Fibroblast of villous mesenchyme (primary cell): ENCODE measurements around the gene TYMP. TPM values are rescaled to one million over a fixed set of nuclear protein-coding genes. Genes with fewer than 3 reads are reported as not detected.
A peak's percentile ranks its signal among the peaks of the same experiment; 100 is the strongest.

ENCODE experiments used
- DNase-seq: peaks from one replicate; pipeline ENCODE4 v3.0.0-alpha.2; 2010; ENCODE audit warnings: low read depth
- H3K4me3 ChIP-seq: 2 replicates; pipeline ENCODE4 v1.5.1; 2011; ENCODE audit warnings: low read depth, mild to moderate bottlenecking, low read length
- total RNA-seq: library from RNA; depleted of rRNA; stranded (reverse); fragments of >200 nt; gene quantifications from 2 replicates; pipeline ENCODE4 v1.2.3, GENCODE V29; 2012
- TF ChIP-seq, protein P1 (sequence below): IDR thresholded peaks from 2 replicates; pipeline ENCODE4 v1.5.1; 2012; ENCODE audit warnings: low read depth, mild to moderate bottlenecking, low read length; ENCODE audit not compliant: insufficient read depth

The TYMP gene
- total RNA-seq, 1 donor, result 16.0 TPM

DNA sequence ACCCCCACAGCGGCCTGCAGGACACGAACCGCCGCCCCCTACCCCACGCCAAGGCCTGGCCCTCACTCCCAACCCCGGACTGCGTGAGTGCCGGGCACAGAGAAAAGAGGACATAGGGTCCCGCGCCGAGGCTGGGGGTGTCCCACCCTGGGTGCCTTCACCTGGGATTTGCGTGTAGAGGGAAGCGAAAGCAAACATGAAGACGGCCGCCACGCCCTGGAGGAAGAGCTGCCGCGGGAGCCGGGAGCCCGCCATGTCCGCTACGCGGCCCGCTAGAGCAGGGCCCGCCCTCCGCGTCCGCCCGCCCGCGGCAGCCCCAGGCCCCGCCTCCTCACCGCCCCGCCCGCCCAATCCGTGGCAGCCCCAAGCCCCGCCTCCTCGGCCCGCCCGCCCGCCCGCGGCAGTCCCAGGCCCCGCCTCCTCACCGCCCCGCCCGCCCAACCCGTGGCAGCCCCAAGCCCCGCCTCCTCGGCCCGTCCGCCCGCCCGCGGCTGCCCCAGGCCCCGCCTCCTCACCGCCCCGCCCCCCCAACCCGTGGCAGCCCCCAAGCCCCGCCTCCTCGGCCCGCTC, 22.3 kb downstream of the TYMP start, which contains the start of gene LMF2:
Gene LMF2 (minus strand): TSS at position 282 of the 570 bp plus-strand sequence. CDS start 27 bp downstream, at position 255.
- TF ChIP-seq, protein P1, sequence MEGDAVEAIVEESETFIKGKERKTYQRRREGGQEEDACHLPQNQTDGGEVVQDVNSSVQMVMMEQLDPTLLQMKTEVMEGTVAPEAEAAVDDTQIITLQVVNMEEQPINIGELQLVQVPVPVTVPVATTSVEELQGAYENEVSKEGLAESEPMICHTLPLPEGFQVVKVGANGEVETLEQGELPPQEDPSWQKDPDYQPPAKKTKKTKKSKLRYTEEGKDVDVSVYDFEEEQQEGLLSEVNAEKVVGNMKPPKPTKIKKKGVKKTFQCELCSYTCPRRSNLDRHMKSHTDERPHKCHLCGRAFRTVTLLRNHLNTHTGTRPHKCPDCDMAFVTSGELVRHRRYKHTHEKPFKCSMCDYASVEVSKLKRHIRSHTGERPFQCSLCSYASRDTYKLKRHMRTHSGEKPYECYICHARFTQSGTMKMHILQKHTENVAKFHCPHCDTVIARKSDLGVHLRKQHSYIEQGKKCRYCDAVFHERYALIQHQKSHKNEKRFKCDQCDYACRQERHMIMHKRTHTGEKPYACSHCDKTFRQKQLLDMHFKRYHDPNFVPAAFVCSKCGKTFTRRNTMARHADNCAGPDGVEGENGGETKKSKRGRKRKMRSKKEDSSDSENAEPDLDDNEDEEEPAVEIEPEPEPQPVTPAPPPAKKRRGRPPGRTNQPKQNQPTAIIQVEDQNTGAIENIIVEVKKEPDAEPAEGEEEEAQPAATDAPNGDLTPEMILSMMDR, result no peak
- peak within 1 kb of the TSS; percentile 91 for H3K4me3 ChIP-seq
- no peak for DNase-seq

DNA sequence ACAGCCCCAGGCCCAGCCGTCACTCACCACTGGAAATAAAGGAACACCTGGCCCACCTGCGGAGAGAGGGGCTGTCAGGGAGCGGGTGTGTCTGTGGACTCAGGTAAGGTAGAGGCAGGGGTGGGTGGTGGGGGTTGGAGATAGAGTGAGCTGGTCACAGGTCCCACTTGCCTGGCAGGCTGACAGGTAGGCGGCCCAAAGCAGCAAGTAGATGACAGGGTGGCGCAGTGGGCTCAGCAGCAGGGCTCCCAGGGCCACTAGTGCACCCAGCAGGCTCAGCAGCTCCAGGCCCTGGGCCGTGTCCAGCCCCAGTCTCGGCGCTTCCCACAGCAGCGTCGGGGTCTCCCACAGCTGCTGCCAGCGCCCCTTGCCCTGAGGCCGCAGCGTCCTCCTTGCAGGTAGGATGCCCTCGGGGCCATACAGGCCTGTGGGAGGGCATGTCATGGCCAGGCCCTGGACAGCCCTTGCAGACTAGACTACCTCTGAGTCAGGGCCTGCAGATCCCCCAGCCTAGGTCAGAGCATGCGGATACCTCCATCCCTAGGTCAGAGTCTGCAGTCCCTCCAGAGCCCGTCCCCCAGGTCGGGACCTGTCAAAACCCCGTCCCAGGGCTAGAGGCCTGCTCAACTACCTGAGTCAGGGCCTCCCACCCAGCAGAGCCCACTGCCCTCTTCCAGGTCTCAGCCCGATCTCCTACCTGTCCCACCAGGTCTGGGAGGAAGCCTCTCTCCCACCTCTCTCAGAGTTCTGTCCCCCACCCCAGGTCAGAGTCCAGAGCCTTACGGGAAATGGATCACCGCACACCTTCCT, 23.0 kb downstream of the TYMP start:
- TF ChIP-seq, protein P1, result no peak
- H3K4me3 ChIP-seq, result peak overlapping the region; percentile 91
- no peak for DNase-seq

DNA sequence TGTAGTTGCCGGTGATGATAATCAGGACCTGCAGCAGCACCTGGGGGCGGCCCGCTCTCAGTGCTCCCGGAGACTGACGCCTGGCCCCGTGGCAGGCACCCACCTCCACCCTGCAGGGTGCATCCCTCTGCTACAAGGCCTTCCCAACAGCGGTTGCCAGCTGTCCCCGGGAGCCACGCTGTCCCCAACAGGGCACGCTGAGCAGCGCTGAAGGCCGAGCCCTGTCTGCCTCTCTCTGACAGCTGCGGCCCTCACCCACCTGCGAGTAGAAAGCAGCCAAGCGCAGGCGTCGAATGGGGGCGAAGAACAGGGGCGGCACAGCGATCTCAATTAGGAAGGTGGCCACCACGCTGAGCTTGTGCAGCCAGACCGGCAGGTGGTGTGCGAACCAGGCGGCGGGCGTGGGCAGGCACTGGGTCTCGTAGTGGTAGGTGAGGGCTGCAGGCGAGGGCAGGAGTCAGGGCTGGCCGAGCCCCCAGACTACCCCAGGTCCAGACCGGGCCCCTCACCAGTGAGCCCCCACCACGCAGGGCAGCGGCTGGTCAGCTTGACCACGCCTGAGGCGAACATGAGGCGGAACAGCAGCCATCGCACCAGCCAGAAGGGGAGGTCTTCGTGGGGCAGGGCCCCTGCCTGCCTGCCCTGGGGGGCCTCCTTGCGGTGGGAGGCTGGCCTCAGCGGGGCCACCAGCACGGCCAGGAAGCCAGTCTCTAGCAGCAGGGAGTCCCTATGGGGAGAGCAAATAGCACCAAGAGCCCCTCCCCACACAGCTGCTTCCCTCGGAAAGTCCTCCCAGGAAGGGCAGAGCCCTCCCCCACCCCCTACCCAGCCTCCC, 23.8 kb downstream of the TYMP start:
- DNase-seq, result no peak
- TF ChIP-seq, protein P1, result no peak
- peak overlapping the region; percentile 91 for H3K4me3 ChIP-seq

DNA sequence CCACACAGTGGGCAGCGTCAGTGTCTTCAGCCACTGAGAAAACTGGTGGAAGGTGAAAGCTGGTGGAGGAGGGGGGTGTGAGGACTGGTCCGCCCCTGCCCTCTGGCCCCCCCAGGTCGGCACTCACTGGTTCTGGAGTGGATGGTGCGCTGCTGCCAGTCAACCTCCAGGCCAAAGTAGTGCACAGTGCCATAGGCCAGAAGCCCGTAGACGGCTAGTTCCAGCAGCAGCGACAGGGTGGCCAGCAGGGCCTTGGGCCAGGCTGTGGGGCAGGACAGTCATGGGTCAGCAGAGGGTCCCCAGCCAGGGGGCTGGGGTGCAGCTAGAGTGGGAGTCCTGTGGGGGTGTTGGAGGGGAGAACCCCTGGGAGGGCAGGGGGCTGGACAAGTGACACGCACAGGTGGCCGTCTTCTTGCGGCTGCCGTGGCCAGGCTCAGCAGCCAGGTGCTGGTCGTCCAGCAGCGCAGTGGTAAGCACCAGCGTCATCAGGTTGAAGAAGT, 24.5 kb downstream of the TYMP start:
- DNase-seq, result no peak
- TF ChIP-seq, protein P1, result no peak
- no peak overlapping the region for H3K4me3 ChIP-seq

DNA sequence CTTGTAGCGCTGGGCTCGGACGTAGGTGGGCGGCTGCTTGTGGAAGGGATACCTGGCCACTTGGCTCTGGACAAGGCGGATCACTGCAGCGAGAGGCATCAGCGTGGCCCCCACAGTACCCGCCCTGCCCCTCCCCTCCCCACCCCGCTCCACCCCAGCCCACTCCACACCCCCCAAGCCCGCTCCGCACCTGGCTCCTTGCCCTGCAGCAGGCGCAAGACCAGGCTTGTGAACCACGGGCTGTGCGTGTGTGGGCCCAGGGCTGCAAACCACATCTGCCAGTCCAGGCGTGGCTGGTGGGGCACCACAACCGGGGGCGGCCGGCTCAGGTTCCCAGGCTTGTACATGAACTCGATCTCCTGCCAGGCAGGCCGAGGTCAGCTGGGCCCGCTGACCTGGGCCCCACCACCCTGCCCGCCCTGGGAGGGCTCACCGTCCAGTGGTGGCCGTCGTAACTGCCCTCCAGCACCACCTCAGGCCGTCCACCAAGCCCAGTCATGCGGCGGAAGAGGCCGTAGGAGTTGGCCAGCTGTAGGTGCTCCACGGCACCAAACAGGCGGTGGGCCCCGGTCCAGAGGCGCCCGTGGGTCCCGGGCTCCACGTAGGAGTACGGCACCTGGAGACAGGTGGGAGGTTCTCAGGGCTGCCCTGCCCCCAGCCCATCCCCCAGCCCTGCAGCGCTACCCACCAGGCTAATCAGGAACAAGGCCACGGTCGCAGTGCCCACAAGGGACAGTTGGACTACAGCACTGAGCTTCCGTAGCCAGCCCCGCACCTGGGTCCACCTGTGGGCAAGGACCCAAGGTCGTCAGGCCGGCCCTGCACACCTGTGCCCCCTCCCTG, 25.2 kb downstream of the TYMP start:
- no peak for DNase-seq
- H3K4me3 ChIP-seq, result no peak overlapping the region
- TF ChIP-seq, protein P1, result no peak

DNA sequence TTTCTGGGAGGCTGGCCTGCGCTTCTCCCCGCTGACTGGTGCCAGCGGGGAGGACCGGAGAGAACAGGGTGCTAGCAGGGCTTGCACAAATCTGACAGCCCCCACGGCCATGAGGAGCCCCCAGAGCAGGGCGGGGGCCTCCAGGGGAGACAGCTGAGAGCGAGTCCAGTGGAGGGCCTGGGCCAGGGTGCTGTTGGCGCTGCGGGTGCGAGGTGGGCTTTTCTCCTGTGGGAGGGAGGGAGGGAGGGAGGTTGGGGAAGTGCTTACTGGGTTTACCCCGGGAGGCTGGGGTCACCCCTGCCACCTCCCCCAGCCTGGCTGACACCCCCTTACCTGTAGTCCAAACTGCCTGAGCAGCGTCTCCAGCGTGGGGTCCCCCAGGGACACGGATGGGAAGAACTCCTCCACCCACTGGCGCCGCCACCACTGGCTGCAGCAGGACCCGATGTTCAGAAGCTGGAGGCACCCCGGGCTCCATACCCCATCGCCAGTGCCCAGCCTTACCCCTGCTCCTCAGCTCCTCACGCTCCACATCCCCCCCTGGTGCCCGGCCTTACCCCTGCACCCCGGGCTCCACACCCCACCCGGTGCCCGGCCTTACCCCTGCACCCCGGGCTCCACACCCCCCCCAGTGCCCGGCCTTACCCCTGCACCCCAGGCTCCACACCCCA, 26.2 kb downstream of the TYMP start:
- TF ChIP-seq, protein P1, result peak; percentile 3
- H3K4me3 ChIP-seq, result no peak overlapping the region
- no peak for DNase-seq
